ENCODE measurements around the gene KCNT1.

- no peak for TF ChIP-seq EGR1 (IDR thresholded peaks at IDR 0.05; ENCODE audit: low read depth)
- no peak for TF ChIP-seq POLR2AphosphoS5 (IDR thresholded peaks at IDR 0.05; ENCODE audit: low read depth, low read length)
Measured at GRCh38 chr9:135753391-135754105, 51.6 kb downstream of the KCNT1 start.

All from HCT116 (cell line).